Tibial nerve (tissue), 4 donors: ENCODE results near the gene PJA1. TPM values are rescaled to one million over a fixed set of nuclear protein-coding genes. Genes with fewer than 3 reads are reported as not detected.

ENCODE experiments used
- DNase-seq, 2 donors: peaks; one replicate each; pipeline ENCODE4 v3.0.0-alpha.2; 2019; ENCODE audit warnings: low spot score in 2 of 2
- H3K27ac ChIP-seq, 4 donors: fragments of 200-600 bp; sonication (generic) in 3 of 4; one replicate each; pipeline ENCODE4 v1.5.1; 2017 to 2019; ENCODE audit warnings: mild to moderate bottlenecking in 1 of 4
- H3K27me3 ChIP-seq, 2 donors: fragments of 200-600 bp; sonication (generic) in 1 of 2; one replicate each; pipeline versions ENCODE4 v1.5.1 to v1.6.0; 2017 to 2019
- H3K36me3 ChIP-seq, 3 donors: fragments of 200-600 bp; sonication (generic); one replicate each; pipeline ENCODE4 v1.5.1; 2018 to 2019
- H3K4me1 ChIP-seq, 4 donors: fragments of 200-600 bp; sonication (generic) in 3 of 4; one replicate each; pipeline ENCODE4 v1.5.1; 2017 to 2019
- H3K4me3 ChIP-seq, 4 donors: fragments of 200-600 bp; sonication (generic) in 3 of 4; one replicate each; pipeline ENCODE4 v1.5.1; 2017 to 2019; ENCODE audit warnings: mild to moderate bottlenecking in 1 of 4, moderate library complexity in 1 of 4
- H3K9me3 ChIP-seq, 4 donors: fragments of 200-600 bp; sonication (generic) in 3 of 4; one replicate each; pipeline ENCODE4 v1.5.1; 2017 to 2019
- EP300 ChIP-seq, 2 donors: sonication (generic); formaldehyde crosslinking; IDR thresholded peaks; one replicate each; pipeline ENCODE4 v1.6.1; 2017; ENCODE audit warnings: antibody characterized with exemption in 2 of 2, mild to moderate bottlenecking in 1 of 2
- POLR2A ChIP-seq, 2 donors: fragments of 450-650 bp; IDR thresholded peaks; one replicate each; pipeline ENCODE4 v1.6.1; 2017; ENCODE audit warnings: antibody characterized with exemption in 2 of 2, mild to moderate bottlenecking in 2 of 2, moderate library complexity in 2 of 2
- WGBS, 2 donors: methylation state at CpG; one replicate each; pipeline ENCODE4 v1.1.5; 2018; 5-methylcytosine and 5-hydroxymethylcytosine counted together
- total RNA-seq, 4 donors: library from RNA; depleted of rRNA; stranded (reverse); fragments of >200 nt; gene quantifications; one replicate each; pipeline ENCODE4 v1.1.0, GENCODE V29; 2016
- TF ChIP-seq, protein P1 (sequence below), 5 experiments: fragments of 200-600 bp in 3 of 5; fragments of 450-650 bp in 2 of 5; sonication (generic) in 3 of 5; IDR thresholded peaks; one replicate each; pipeline ENCODE4 v1.5.1; 2016 to 2019; ENCODE audit warnings: antibody characterized with exemption in 5 of 5, mild to moderate bottlenecking in 3 of 5, moderate library complexity in 2 of 5

The PJA1 gene, protein sequence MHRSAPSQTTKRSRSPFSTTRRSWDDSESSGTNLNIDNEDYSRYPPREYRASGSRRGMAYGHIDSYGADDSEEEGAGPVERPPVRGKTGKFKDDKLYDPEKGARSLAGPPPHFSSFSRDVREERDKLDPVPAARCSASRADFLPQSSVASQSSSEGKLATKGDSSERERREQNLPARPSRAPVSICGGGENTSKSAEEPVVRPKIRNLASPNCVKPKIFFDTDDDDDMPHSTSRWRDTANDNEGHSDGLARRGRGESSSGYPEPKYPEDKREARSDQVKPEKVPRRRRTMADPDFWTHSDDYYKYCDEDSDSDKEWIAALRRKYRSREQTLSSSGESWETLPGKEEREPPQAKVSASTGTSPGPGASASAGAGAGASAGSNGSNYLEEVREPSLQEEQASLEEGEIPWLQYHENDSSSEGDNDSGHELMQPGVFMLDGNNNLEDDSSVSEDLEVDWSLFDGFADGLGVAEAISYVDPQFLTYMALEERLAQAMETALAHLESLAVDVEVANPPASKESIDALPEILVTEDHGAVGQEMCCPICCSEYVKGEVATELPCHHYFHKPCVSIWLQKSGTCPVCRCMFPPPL
- 10 to 100 TPM; 22.8 to 45.0 (median 32.7) TPM for total RNA-seq

DNA sequence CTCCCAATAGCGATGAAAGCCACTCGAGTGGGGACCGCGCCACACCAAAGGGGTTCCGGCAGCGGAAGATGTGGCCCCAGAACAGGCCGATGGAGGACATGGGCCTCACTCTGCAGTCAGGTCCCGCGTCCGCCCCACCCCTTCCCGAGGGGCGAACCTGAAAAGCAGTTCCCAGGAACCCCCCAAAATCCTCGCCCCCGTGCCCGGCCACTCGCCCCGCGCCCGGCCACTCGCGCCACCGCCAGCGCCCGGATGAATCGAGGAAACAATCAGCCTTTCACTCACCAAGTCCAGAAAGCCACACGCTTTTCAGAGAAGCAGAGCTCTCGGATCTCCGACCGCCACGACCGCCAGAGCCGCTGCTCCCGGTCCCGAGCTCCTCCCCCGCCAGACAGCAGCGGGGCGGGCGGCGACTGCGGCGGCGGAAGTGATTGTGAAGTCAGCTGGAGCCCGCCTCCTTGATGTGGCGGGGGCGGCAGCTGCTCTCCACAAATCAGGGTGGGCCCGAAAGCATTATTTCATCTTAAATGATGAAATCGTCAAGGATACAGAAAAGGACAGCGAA, at the start of gene PJA1:
TSS of gene PJA1 (minus strand) at position 367 of the 565 bp plus-strand sequence. CDS start 2,380 bp downstream, outside the sequence.
- Histone ChIP-seq H3K27me3 (no peaks in the 10 kb centered on the region), H3K9me3 (no peaks in the 10 kb centered on the region), H3K27ac (peak within 1 kb of the TSS; percentile 77 to 94 (median 87)), H3K36me3 (peaks cover 0 to 17% (median 0%) of the 10 kb centered on the region in 3 donors), H3K4me1 (peaks cover 0 to 14% (median 3%) of the 10 kb centered on the region in 4 donors), H3K4me3 (peak within 1 kb of the TSS; percentile 62 to 75 (median 69))
- 1 to 40% methylated on average over 17 to 47 of the region's 48 CpGs for WGBS, 2 donors
- TF ChIP-seq POLR2A (IDR thresholded peaks at IDR 0.05), result peak; percentile 38 to 79
- TF ChIP-seq EP300 (IDR thresholded peaks at IDR 0.05), result peak in 1 of 2 donors; percentile 91
- TF ChIP-seq, protein P1, sequence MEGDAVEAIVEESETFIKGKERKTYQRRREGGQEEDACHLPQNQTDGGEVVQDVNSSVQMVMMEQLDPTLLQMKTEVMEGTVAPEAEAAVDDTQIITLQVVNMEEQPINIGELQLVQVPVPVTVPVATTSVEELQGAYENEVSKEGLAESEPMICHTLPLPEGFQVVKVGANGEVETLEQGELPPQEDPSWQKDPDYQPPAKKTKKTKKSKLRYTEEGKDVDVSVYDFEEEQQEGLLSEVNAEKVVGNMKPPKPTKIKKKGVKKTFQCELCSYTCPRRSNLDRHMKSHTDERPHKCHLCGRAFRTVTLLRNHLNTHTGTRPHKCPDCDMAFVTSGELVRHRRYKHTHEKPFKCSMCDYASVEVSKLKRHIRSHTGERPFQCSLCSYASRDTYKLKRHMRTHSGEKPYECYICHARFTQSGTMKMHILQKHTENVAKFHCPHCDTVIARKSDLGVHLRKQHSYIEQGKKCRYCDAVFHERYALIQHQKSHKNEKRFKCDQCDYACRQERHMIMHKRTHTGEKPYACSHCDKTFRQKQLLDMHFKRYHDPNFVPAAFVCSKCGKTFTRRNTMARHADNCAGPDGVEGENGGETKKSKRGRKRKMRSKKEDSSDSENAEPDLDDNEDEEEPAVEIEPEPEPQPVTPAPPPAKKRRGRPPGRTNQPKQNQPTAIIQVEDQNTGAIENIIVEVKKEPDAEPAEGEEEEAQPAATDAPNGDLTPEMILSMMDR (IDR thresholded peaks at IDR 0.05), result no peak
- peak; percentile 52 to 64 for DNase-seq

DNA sequence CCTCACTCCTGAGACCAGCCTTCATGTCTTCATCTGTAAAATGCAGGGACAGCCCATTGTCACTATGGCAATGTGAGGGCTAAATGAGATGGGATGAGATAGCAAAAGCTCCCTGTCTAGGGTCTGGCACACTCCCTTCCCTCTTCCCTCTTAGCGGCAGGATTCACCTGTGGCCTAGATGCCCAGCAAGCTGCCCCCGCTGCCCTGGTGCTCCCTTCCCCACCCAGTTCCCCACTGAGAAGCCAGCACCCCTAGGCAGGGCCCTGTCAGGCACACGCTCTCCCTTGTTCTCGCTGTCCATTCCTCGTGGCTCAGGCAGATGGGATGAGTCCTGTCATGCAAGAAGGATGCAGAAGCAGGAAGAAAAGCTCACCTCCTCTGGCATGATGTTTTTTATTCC, 49.2 kb upstream of the PJA1 start:
- Histone ChIP-seq H3K9me3 (no peaks in the 10 kb centered on the region), H3K27ac (no peak overlapping the region), H3K4me3 (no peak overlapping the region), H3K27me3 (peaks cover 0 to 5% of the 10 kb centered on the region in 2 donors), H3K36me3 (no peaks in the 10 kb centered on the region), H3K4me1 (no peaks in the 10 kb centered on the region)
- WGBS, 2 donors, result 78 to 98% methylated on average over 5 of the region's 5 CpGs
- TF ChIP-seq POLR2A (IDR thresholded peaks at IDR 0.05) (no peak), EP300 (IDR thresholded peaks at IDR 0.05) (no peak)
- TF ChIP-seq, protein P1 (IDR thresholded peaks at IDR 0.05), result no peak
- no peak for DNase-seq

DNA sequence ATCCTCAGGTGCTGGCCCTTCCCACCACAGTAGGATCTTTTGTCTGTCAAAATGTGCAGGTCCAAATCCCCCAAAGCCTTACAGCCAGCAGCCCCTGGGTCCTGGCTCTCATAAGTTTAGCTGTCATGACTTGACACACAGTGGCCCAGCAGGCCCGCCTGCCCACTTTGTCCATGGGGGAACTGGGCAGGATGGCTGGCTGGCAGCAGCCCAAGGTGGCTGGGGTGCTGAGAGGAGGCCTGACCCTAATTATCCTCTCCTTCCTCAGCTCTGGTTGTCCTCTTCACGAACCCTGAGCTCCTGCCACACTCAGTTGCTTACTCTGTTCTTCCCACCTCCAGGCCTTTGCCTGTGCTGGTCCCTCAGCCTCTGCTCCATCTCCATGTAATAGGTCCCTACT, 46.4 kb upstream of the PJA1 start:
- H3K4me1 ChIP-seq, result no peaks in the 10 kb centered on the region
- no peak for DNase-seq
- no peaks in the 10 kb centered on the region for H3K36me3 ChIP-seq
- no peak for TF ChIP-seq EP300 (IDR thresholded peaks at IDR 0.05)
- TF ChIP-seq POLR2A (IDR thresholded peaks at IDR 0.05), result no peak
- TF ChIP-seq, protein P1 (IDR thresholded peaks at IDR 0.05), result no peak
- peaks cover 0 to 5% of the 10 kb centered on the region in 2 donors for H3K27me3 ChIP-seq
- WGBS, 2 donors, result 79% methylated on average over 2 of the region's 2 CpGs; no CpG with 5 or more reads in 1 of the 2 donors
- no peak overlapping the region for H3K27ac ChIP-seq
- no peaks in the 10 kb centered on the region for H3K9me3 ChIP-seq
- H3K4me3 ChIP-seq, result no peak overlapping the region

DNA sequence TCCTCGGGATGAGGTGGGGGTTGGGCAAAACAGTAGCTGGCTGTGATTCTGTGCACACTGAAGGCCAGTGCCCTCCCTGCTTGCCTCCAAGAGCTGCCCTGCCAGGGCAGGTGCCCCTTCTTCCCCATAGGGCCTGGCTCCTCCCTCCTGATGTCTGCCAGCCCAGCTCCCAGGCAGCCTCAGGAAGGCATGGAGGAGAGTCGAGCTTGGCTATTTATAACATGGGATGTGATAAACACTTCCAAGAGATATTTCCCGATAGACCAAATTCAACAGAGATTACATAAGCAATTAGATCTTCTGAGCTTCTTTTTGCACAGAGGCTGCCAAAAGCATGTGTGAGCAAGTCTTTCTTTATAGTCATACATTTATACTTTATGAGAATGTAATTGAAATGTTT, 45.3 kb upstream of the PJA1 start:
- Histone ChIP-seq H3K4me3 (no peak overlapping the region), H3K36me3 (no peaks in the 10 kb centered on the region), H3K27me3 (peaks cover 0 to 6% of the 10 kb centered on the region in 2 donors), H3K9me3 (no peaks in the 10 kb centered on the region), H3K4me1 (no peaks in the 10 kb centered on the region), H3K27ac (no peak overlapping the region)
- no peak for TF ChIP-seq EP300 (IDR thresholded peaks at IDR 0.05)
- TF ChIP-seq, protein P1 (IDR thresholded peaks at IDR 0.05), result no peak
- TF ChIP-seq POLR2A (IDR thresholded peaks at IDR 0.05), result no peak
- DNase-seq, result no peak
- 39 to 42% methylated on average over 2 to 3 of the region's 3 CpGs for WGBS, 2 donors

DNA sequence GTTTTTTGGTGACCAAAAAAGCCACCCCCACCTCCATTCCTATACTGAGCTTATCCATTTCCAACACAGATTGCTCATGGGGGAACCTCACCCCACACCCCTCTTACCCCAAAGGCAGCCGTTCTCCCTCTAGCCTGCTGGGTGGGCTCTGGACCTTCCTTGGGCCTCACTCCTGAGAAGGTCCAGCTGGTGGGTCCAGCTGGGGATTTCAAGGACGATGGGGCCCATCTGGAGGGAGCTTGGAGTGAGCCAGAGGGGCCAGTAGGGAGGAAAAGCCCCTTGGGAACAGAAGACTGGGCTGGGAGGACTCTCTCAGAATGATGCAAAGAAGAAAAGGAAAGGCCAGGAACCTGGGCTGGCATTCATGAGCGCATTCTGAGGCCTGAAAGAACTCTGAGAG, 42.0 kb upstream of the PJA1 start:
- TF ChIP-seq POLR2A (IDR thresholded peaks at IDR 0.05) (no peak), EP300 (IDR thresholded peaks at IDR 0.05) (no peak)
- TF ChIP-seq, protein P1 (IDR thresholded peaks at IDR 0.05), result no peak
- 53 to 68% methylated on average over 2 to 3 of the region's 3 CpGs for WGBS, 2 donors
- H3K27me3 ChIP-seq, result peaks cover 0 to 7% of the 10 kb centered on the region in 2 donors
- no peak overlapping the region for H3K4me3 ChIP-seq
- H3K27ac ChIP-seq, result no peak overlapping the region
- H3K9me3 ChIP-seq, result no peaks in the 10 kb centered on the region
- H3K4me1 ChIP-seq, result no peaks in the 10 kb centered on the region
- H3K36me3 ChIP-seq, result no peaks in the 10 kb centered on the region
- no peak for DNase-seq
